HG02852 (cell line): ENCODE data around the gene GTSF1L.

Source experiments
- ATAC-seq: cut with Tn5 transposase; IDR thresholded peaks from one replicate; pipeline ENCODE4 v1.9.1; 2021; ENCODE audit warnings: mild to moderate bottlenecking, moderate library complexity; ENCODE audit not compliant: unreplicated experiment

GTSF1L gene

DNA sequence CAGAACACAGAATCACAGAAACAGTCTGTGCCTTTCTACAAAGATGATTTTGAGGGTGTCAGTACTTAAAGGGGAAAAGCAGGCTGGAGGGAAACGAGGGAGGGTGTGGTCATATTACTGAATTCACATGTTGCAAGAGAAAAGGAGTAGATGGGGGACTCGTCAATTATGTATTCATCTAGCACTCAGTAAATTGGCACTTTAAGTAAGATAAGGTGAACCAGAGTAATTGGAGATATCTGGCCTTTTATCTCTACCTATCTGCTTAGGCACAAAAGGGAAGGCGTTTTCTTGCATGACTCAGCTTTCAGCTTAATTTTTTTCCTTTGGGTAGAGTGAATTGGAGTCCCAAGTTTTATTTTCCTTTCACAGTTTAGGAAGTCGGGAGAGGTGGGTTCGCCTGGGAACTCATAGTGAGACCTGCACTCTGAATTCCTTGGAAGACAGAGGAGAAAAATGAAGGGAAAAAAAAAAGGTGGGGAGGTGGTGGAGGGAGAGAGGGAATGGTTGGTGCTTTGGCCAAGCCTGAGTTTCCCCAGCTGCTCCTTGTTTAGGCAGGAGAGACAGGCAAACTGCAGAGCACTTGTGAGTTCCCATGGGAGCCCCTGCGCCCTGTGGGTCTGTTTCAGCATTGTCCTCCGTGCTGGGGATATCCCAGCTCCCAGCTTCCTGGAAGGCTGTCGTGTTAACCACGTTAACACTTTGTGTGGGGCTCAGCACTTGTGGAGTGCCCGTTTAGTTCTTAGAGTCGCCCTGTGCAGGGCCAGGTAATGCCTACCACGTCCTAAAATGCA lies 19.7 kb upstream of the GTSF1L start:
- no peak for ATAC-seq

GRCh38 chr20:43744966-43745730 lies 18.3 kb upstream of the GTSF1L start:
- no peak for ATAC-seq

DNA sequence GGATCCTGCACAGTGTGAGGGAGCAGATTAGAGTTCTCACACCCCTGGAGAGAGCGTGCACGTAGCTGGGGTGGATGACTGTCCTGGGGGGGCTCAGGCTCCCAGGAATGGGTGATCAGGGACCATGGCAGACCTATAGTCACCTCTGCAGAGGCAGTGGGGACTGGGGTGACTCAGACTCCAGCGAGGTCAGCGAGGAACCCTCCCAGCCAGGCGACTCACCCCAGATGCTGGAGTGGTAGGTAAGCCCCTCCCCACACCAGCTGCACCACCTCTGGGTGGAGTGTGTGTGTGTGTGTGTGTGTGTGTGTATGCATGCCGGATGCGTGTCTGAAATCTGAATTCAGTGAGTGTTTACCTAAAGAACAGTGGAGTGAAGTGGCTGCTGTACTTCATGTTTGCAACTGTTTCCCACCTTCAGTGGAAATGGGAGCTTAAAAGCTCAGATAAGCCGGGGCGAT lies 17.4 kb upstream of the GTSF1L start:
- ATAC-seq = no peak

GRCh38 chr20:43740642-43741041 lies 13.8 kb upstream of the GTSF1L start:
- ATAC-seq = no peak

DNA sequence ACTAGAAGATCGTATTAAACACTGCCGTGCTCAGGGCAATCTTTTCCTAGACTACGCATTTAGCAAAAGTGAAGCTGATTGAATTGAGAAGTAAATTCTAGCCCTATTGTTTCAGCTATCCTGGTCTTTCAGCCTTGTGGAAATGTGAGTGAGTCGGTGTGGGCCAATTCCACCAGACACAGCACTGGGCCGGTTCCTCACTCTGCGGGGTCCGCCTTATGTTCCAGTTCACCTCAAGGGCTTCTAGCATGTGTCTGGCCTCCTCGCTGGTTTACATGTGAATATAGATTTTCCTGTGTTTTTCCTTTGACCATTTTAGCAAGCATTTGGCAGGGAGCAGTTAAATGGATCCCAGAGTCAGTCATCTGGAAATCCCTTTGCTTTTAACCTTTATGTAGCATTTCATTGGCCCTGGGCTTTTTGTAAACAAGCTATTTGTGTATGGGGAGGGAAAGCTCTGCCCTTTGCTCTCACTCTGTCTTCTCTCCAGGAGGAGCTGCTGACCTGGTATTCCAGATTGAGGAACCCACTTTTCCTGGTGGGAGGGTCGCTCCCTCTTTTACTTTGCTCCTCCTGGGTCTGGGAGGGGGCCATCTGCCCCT lies 12.4 kb upstream of the GTSF1L start:
- ATAC-seq = no peak

DNA sequence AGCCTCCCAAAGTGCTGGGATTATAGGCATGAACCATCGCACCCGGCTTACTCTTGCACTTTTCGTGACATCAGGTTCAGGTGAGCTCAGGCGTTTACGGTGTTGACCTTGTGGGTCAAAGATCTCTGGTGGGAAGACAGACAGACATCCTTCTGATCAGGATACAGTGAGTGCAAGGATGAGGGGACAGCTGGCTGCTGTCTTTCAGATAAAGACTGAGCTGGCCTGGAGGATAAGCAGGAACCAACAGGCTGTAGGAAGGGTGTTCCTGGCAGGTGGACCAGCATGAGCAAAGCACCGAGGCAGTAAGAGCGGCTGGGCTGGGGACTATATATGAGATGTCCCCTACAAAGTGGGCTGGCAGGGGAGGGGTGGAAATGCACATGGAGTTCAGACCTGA lies 11.1 kb upstream of the GTSF1L start:
- ATAC-seq = no peak

DNA sequence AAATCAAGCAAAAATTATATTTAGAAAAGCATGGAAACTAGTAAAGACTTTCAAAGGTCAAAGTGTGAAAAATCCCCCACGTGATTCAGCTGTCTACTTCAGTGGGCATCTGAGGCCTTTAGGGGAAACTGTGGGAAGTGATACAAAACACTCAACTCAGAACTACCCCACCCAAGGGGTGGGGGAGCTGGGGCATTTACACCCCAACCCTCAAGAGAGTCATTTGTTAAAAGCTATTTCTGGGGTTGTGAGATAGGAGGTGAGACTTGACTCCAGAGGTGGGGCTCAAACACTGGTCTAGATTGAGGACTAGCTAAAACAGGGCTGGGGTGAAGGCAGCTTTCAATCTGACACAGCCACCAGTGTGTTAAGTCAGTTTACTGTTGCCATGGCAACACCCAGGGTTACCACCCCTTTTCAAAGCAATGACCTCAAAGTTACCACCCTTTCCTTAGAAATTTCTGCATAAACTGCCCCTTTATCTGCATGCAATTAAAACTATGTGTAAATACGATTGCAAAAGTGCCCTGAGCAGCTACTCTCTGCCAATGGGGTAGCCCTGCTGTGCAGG lies 9.9 kb upstream of the GTSF1L start:
- ATAC-seq = peak; percentile 73

DNA sequence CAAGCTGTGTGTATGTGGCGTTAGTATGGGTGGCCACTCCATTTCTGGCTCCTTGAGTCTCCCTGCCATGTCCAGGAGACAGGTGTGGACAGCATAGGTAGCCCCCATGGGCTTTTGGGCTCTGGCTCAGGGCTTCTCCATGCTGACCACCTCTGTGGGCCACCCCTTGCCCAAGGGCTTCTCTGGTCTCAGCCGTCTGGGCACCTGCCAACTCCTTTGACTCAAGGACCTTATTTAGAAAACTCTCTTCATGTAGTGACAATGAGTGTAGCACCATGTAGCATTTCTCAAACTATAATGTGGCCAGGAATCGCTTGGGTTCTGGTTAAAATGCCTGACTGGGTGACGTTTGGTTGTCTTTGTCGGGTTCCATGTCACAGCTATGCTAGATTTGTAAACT lies 5.1 kb upstream of the GTSF1L start:
- no peak for ATAC-seq

DNA sequence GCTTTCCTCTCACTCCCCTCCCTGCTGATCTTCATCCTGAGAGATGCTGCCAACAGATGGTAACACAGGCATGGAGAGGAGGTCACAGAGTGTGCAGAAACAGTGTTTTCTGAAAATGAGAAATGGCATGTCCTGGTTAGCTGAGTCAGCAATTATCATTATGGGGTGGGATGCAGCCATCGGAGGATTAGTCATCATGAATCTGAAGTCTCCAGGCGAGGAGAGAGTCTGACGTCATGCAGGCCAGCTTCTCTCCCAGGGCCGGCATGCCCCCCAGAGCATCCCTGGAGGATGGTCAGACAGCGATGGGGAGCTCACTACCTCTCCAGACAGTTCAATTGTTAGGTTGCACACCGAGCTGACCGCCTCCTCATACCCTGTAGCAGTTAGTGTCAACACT lies 4.7 kb upstream of the GTSF1L start:
- no peak for ATAC-seq

GRCh38 chr20:43728686-43729255 lies 2.0 kb upstream of the GTSF1L start:
- no peak for ATAC-seq

- ATAC-seq = no peak
Observed at GRCh38 chr20:43727980-43728590, 1.3 kb upstream of the GTSF1L start.

GRCh38 chr20:43726333-43726732 lies 469 bp downstream of the GTSF1L start:
- ATAC-seq = no peak

DNA sequence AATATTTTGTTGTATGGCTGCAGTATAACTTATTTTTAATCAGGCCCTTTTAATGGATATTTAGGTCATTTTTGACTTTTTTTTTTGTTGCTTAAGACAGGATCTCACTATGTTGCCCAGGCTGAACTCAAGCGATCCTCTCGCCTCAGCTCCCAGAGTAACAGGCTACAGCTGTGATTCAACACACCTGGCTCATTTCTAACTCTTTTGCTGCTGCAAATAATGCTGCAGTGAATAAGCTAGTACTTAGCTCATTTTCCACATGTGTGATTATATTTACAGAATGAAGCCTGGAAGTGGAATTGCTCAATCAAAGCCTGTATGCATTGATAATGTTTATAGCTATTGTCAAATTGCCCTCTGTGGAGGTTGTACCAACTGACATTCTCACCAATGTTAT lies 1.1 kb downstream of the GTSF1L start:
- ATAC-seq = no peak

GRCh38 chr20:43724383-43724782 lies 2.4 kb downstream of the GTSF1L start:
- ATAC-seq = no peak

GRCh38 chr20:43723735-43724134 lies 3.1 kb downstream of the GTSF1L start:
- no peak for ATAC-seq

- ATAC-seq = no peak
Observed at GRCh38 chr20:43723186-43723585, 3.6 kb downstream of the GTSF1L start.

DNA sequence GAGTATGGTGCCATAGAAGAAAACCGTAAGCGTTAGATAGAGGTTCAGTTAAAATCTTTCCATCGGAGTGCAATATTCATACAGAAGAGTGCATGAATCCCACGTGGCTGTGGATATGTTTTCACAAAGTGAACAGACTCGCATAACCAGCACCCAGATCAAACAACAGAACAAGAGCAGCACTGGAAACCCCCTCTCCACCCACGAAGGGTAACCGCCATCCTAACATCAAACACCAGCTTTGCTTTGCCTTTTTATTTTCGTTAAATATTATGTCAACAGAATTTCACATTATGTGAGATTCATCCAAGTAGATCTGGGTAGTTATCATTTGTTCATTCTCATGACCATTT lies 4.7 kb downstream of the GTSF1L start:
- no peak for ATAC-seq

GRCh38 chr20:43721429-43722152 lies 5.2 kb downstream of the GTSF1L start:
- no peak for ATAC-seq

DNA sequence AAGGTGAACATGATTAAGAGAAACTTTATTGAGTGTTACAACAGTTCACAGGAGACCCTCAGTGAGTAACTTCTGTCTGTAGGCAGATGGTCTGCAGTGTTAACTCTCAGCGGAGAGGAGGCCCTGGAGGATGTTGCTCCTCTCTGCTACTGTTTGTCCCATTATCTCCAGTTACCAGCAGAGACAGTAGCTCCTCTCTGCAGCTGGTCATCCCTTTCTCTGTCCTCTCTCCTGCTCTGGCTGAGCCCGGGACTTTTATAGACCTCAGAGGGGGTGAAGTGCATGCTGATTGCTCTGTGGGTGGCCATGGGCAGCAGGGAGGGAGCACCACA lies 5.7 kb downstream of the GTSF1L start:
- no peak for ATAC-seq

- no peak for ATAC-seq
Observed at GRCh38 chr20:43720007-43720406, 6.8 kb downstream of the GTSF1L start.
